Osteoblast (primary cell): ENCODE data around the gene GHRH. TPM values are rescaled to one million over a fixed set of nuclear protein-coding genes. Genes with fewer than 3 reads are reported as not detected.

Source experiments
- DNase-seq: peaks from one replicate; pipeline ENCODE4 v3.0.0; 2011; ENCODE audit warnings: low spot score, mixed read lengths; ENCODE audit not compliant: insufficient read length; ENCODE audit errors: missing footprints
- H2AFZ ChIP-seq: 2 replicates; pipeline ENCODE4 v1.6.0; 2011; ENCODE audit warnings: mild to moderate bottlenecking, low read length
- H3K27ac ChIP-seq: 2 replicates; pipeline ENCODE4 v1.5.1; 2011; ENCODE audit warnings: mild to moderate bottlenecking, low read depth, low read length, moderate library complexity
- H3K27me3 ChIP-seq: 2 replicates; pipeline ENCODE4 v1.6.0; 2012; ENCODE audit warnings: mild to moderate bottlenecking, control low read depth, inconsistent platforms, low read length, moderate library complexity; ENCODE audit not compliant: insufficient read depth
- H3K36me3 ChIP-seq: 2 replicates; pipeline ENCODE4 v1.5.1; 2011; ENCODE audit warnings: mild to moderate bottlenecking, low read length, control low read depth, moderate library complexity; ENCODE audit not compliant: insufficient read depth
- H3K4me1 ChIP-seq: 2 replicates; pipeline ENCODE4 v1.5.1; 2011; ENCODE audit warnings: mild to moderate bottlenecking, low read length, control low read depth, moderate library complexity; ENCODE audit not compliant: insufficient read depth
- H3K4me2 ChIP-seq: 2 replicates; pipeline ENCODE4 v1.6.0; 2011; ENCODE audit warnings: mild to moderate bottlenecking, low read length; ENCODE audit not compliant: insufficient read depth
- H3K4me3 ChIP-seq: fragments of 200-600 bp; sonication (generic); 3 replicates; pipeline ENCODE4 v1.5.1; 2012; ENCODE audit warnings: mild to moderate bottlenecking, low read length, inconsistent platforms; ENCODE audit not compliant: insufficient read depth
- H3K79me2 ChIP-seq: 2 replicates; pipeline ENCODE4 v1.6.0; 2012; ENCODE audit warnings: mild to moderate bottlenecking, low read length, control low read depth, inconsistent platforms; ENCODE audit not compliant: insufficient read depth
- H3K9me3 ChIP-seq: 2 replicates; pipeline ENCODE4 v1.5.1; 2011; ENCODE audit warnings: low read depth, low read length, control low read depth
- H4K20me1 ChIP-seq: 2 replicates; pipeline ENCODE4 v1.6.0; 2012; ENCODE audit warnings: mild to moderate bottlenecking, low read length, control low read depth; ENCODE audit not compliant: insufficient read depth
- total RNA-seq: library from RNA; depleted of rRNA; stranded (reverse); fragments of >200 nt; gene quantifications from 2 replicates; pipeline ENCODE4 v1.2.3, GENCODE V29; 2012
- TF ChIP-seq, protein P1 (sequence below): IDR thresholded peaks from 2 replicates; pipeline ENCODE4 v1.5.1; 2011; ENCODE audit warnings: mild to moderate bottlenecking, low read depth, low read length, moderate library complexity; ENCODE audit errors: extremely low read depth

The GHRH gene
- total RNA-seq, 1 donor: not detected

DNA sequence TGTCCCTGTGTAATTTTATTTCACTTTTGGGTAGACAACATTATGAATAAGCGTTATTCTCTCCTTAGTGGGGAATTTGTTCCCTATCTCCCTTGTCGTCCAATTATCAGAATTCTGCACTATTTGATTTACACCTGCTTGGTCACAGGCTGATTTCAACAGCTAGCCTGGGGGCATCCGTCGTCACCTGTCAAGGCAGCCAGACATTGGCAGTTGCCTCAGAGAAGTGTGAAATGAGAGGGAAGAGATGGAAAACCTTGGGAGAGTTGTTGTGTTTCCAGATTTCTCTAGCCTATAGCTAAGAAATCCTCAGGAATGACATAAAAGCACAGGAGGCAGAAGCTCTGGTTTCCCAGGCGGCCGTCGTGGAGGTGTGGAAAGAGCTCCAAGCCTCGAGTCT, 891 bp upstream of the GHRH start:
- no peaks in the 10 kb centered on the region for H4K20me1 ChIP-seq
- H3K4me2 ChIP-seq: no peak overlapping the region
- DNase-seq: no peak
- no peaks in the 10 kb centered on the region for H3K9me3 ChIP-seq
- no peak overlapping the region for H3K4me3 ChIP-seq
- peaks cover 54% of the 10 kb centered on the region for H3K27me3 ChIP-seq
- TF ChIP-seq, protein P1, sequence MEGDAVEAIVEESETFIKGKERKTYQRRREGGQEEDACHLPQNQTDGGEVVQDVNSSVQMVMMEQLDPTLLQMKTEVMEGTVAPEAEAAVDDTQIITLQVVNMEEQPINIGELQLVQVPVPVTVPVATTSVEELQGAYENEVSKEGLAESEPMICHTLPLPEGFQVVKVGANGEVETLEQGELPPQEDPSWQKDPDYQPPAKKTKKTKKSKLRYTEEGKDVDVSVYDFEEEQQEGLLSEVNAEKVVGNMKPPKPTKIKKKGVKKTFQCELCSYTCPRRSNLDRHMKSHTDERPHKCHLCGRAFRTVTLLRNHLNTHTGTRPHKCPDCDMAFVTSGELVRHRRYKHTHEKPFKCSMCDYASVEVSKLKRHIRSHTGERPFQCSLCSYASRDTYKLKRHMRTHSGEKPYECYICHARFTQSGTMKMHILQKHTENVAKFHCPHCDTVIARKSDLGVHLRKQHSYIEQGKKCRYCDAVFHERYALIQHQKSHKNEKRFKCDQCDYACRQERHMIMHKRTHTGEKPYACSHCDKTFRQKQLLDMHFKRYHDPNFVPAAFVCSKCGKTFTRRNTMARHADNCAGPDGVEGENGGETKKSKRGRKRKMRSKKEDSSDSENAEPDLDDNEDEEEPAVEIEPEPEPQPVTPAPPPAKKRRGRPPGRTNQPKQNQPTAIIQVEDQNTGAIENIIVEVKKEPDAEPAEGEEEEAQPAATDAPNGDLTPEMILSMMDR: no peak
- no peak overlapping the region for H3K27ac ChIP-seq
- no peaks in the 10 kb centered on the region for H3K79me2 ChIP-seq
- no peaks in the 10 kb centered on the region for H3K36me3 ChIP-seq
- no peaks in the 10 kb centered on the region for H3K4me1 ChIP-seq
- no peak overlapping the region for H2AFZ ChIP-seq

DNA sequence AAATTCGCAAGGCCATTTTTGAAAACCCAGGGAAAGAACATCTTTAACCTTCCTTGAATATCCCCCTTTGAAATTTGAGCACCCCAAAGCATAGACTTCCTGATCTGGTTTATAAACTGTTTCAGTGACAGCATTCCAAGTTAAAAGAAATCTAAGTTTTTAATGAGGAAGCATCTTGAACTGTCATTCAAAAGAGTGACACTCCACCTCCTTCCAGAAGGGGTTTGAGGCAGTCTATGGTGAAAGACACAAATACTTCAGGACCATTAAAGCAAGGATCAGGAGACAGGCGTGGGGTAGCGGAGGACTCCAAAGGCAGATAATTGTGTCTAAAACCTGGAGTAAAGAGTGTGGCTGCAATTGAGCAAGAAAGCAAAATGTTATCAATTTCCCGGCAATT, 691 bp downstream of the GHRH start:
- H3K27me3 ChIP-seq: peaks cover 51% of the 10 kb centered on the region

DNA sequence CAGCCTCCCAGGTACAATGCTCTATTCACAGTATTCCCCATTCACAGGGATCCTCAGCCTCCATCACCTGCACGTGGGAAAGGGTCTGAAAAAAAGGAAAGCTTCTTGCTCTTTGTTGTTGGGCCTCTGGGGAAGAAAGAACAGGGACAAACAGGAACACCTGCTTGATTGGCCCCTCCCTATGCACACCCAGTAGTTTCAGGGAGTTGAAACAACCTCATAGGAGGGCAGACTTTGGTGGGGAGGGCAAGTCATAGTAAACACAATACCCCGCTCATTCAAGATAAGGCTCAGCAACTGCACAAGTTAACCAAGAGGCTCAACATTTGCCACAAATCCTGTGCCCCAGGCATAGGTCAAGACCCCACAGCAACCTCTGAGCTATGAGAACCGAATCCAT, 1.7 kb downstream of the GHRH start:
- Histone ChIP-seq H3K79me2 (no peaks in the 10 kb centered on the region), H3K27ac (no peak overlapping the region), H3K9me3 (no peaks in the 10 kb centered on the region), H3K4me1 (no peaks in the 10 kb centered on the region), H2AFZ (no peak overlapping the region), H3K36me3 (no peaks in the 10 kb centered on the region), H3K27me3 (peaks cover 51% of the 10 kb centered on the region), H3K4me3 (no peak overlapping the region), H3K4me2 (no peak overlapping the region), H4K20me1 (no peaks in the 10 kb centered on the region)
- TF ChIP-seq, protein P1: no peak
- DNase-seq: no peak

More for the DNA sequence above, 691 bp downstream of the GHRH start:
- no peak for DNase-seq
- Histone ChIP-seq H3K4me1 (no peaks in the 10 kb centered on the region), H4K20me1 (no peaks in the 10 kb centered on the region), H3K27ac (no peak overlapping the region), H3K36me3 (no peaks in the 10 kb centered on the region), H3K4me2 (no peak overlapping the region), H3K4me3 (no peak overlapping the region), H3K9me3 (no peaks in the 10 kb centered on the region), H2AFZ (no peak overlapping the region), H3K79me2 (no peaks in the 10 kb centered on the region)
- TF ChIP-seq, protein P1: no peak

DNA sequence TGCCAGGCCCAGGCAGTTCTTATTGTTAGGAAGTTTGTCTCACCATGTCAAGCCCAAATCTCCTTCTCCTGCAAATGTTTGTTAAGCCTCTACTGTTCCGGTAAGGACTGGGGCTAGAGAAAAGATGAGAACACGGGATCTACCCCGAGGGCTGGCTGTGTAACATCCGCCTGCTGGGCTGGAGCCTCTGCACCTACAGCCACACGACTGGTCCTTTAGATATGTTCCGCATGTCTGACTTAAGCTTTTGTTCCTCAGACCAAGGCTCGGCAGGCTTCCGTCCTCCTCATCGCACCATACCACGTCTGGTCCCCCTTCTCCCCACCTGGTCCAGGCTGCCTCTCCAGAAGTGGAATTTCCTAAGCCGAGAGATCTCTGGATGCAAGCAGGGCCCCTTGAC, 2.6 kb downstream of the GHRH start:
- H3K4me3 ChIP-seq: no peak overlapping the region
- no peak overlapping the region for H2AFZ ChIP-seq
- peaks cover 51% of the 10 kb centered on the region for H3K27me3 ChIP-seq
- no peaks in the 10 kb centered on the region for H3K79me2 ChIP-seq
- H4K20me1 ChIP-seq: no peaks in the 10 kb centered on the region
- no peaks in the 10 kb centered on the region for H3K4me1 ChIP-seq
- H3K9me3 ChIP-seq: peaks cover 2% of the 10 kb centered on the region
- DNase-seq: peak; percentile 39
- H3K4me2 ChIP-seq: no peak overlapping the region
- H3K36me3 ChIP-seq: no peaks in the 10 kb centered on the region
- TF ChIP-seq, protein P1: no peak
- H3K27ac ChIP-seq: no peak overlapping the region
